Measurements from ENCODE around the gene SNX25.
"Not testable (repeated sequence)": the region's sequence is repeated elsewhere in the genome, so short reads cannot be mapped to it uniquely, and the experiment has no call there.

SNX25 gene

GRCh38 chr4:185359767-185360446 lies 150.5 kb downstream of the SNX25 start:
- TF ChIP-seq CTCF (IDR thresholded peaks at IDR 0.05; ENCODE audit: low read depth, low read length, missing control alignments): no peak
- H3K4me3 ChIP-seq (ENCODE audit: low read depth, low read length): no peak overlapping the region
- no peak for DNase-seq (ENCODE audit: low read depth)

GRCh38 chr4:185361872-185362271 lies 152.5 kb downstream of the SNX25 start:
- DNase-seq (ENCODE audit: low read depth): no peak
- no peak overlapping the region for H3K4me3 ChIP-seq (ENCODE audit: low read depth, low read length)
- no peak for TF ChIP-seq CTCF (IDR thresholded peaks at IDR 0.05; ENCODE audit: low read depth, low read length, missing control alignments)

- not testable (repeated sequence) for H3K4me3 ChIP-seq (ENCODE audit: low read depth, low read length); DNase-seq (ENCODE audit: low read depth)
These were observed 153.2 kb downstream of the SNX25 start for GRCh38 chr4:185362570-185362969.

- H3K4me3 ChIP-seq (ENCODE audit: low read depth, low read length): no peak overlapping the region
- TF ChIP-seq CTCF (IDR thresholded peaks at IDR 0.05; ENCODE audit: low read depth, low read length, missing control alignments): no peak
- DNase-seq (ENCODE audit: low read depth): no peak
These were observed 153.9 kb downstream of the SNX25 start for GRCh38 chr4:185363251-185363650.

- H3K4me3 ChIP-seq (ENCODE audit: low read depth, low read length): no peak overlapping the region
- no peak for DNase-seq (ENCODE audit: low read depth)
- TF ChIP-seq CTCF (IDR thresholded peaks at IDR 0.05; ENCODE audit: low read depth, low read length, missing control alignments): no peak
These were observed 155.5 kb downstream of the SNX25 start for GRCh38 chr4:185364886-185365285.

GRCh38 chr4:185369731-185370130 lies 160.3 kb downstream of the SNX25 start:
- no peak overlapping the region for H3K4me3 ChIP-seq (ENCODE audit: low read depth, low read length)
- no peak for DNase-seq (ENCODE audit: low read depth)
- no peak for TF ChIP-seq CTCF (IDR thresholded peaks at IDR 0.05; ENCODE audit: low read depth, low read length, missing control alignments)

GRCh38 chr4:185370268-185370949 lies 161.0 kb downstream of the SNX25 start:
- DNase-seq (ENCODE audit: low read depth): no peak

More at GRCh38 chr4:185370268-185370949, 161.0 kb downstream of the SNX25 start:
- H3K4me3 ChIP-seq (ENCODE audit: low read depth, low read length): no peak overlapping the region
- no peak for TF ChIP-seq CTCF (IDR thresholded peaks at IDR 0.05; ENCODE audit: low read depth, low read length, missing control alignments)

Data from GM12864 (cell line).